Stimulated activated CD8-positive, alpha-beta memory T cell treated with anti-CD3 and anti-CD28 coated beads, Interleukin-15, amount 100 ng/mL, for 48 hours (primary cell): Measurements from ENCODE around the gene EYA4.

Source experiments
- DNase-seq, 2 donors: peaks; one replicate each; pipeline ENCODE4 v3.0.0-alpha.2; 2020; ENCODE audit warnings: low read depth in 2 of 2

EYA4 gene

DNA sequence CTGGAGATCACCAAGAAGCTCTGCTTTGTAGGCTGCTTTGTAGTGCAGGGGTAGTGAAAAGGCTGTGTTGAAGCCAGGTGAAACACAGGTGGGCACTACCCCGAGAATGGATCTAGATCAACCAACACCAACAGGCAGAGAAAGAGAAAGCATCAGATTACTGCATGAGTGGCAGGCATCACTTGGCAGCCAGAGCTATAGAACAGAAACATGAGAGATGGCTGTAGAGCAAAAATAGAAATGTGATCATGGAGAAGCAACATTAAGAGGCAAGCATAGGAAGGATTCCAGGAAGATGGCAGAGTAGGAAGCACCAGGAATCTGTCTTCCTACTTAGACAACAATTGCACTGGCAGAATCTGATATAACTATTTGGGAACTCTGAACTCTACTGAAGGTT, 336.7 kb downstream of the EYA4 start:
- DNase-seq: no peak
